AG04449 (cell line): ENCODE results near the gene GBP1.
"Not testable (repeated sequence)": the region's sequence is repeated elsewhere in the genome, so short reads cannot be mapped to it uniquely, and the experiment has no call there.

Experiments used
- CTCF ChIA-PET: fragments of 350-600 bp; formaldehyde crosslinking; extraction: SDS; loops from one replicate; lab custom pipeline; 2021; ENCODE audit warnings: antibody characterized with exemption; lab: Yijun Ruan, JAX
- POLR2A ChIA-PET: fragments of 400-600, 350-600 bp; formaldehyde crosslinking; extraction: SDS; loops from one replicate; lab custom pipeline; 2020; ENCODE audit warnings: antibody characterized with exemption, inconsistent platforms; lab: Yijun Ruan, JAX
- DNase-seq: peaks from one replicate; pipeline ENCODE4 v3.0.0-alpha.2; 2010; ENCODE audit warnings: low read depth, low spot score
- H3K4me3 ChIP-seq: 2 replicates; pipeline ENCODE4 v1.5.1; 2011; ENCODE audit warnings: low read depth, mild to moderate bottlenecking, control low read depth, low read length
- CTCF ChIP-seq: IDR thresholded peaks from one replicate; pipeline ENCODE4 v1.5.1; 2011; ENCODE audit warnings: mild to moderate bottlenecking, moderate library complexity, low read length, control low read depth, inconsistent platforms; ENCODE audit not compliant: insufficient read depth; ENCODE audit errors: missing control alignments

The GBP1 gene

GRCh38 chr1:89041119-89041641 is 23.8 kb downstream of the GBP1 start:
- TF ChIP-seq CTCF = no peak
- ChIA-PET CTCF (interaction anchor here (1.2 to 1.8 kb wide), 2 partner anchors 56 to 57 kb away, joined by 3 to 4 read pairs; no protein-coding TSS in a partner anchor), POLR2A (interaction anchor here (1.1 kb wide), 1 partner anchor 19 kb away, joined by 5 read pairs; no protein-coding TSS in a partner anchor)
- no peak overlapping the region for H3K4me3 ChIP-seq
- DNase-seq = peak; percentile 41

- POLR2A ChIA-PET = no interaction called here
- CTCF ChIA-PET = interaction anchor here (1.8 kb wide), 1 partner anchor 55 kb away, joined by 4 read pairs; no protein-coding TSS in a partner anchor
- DNase-seq = no peak
- TF ChIP-seq CTCF = no peak
- H3K4me3 ChIP-seq = no peak overlapping the region
Measured at GRCh38 chr1:89040315-89040626, 24.7 kb downstream of the GBP1 start.

GRCh38 chr1:89037186-89037585 is 27.8 kb downstream of the GBP1 start:
- ChIA-PET CTCF (no interaction called here), POLR2A (no interaction called here)
- no peak overlapping the region for H3K4me3 ChIP-seq
- TF ChIP-seq CTCF = no peak
- DNase-seq = no peak

- POLR2A ChIA-PET = no interaction called here
- DNase-seq = no peak
- CTCF ChIA-PET = interaction anchor here (1.1 kb wide), 1 partner anchor 54 kb away, joined by 4 read pairs; no protein-coding TSS in a partner anchor
- TF ChIP-seq CTCF = no peak
- no peak overlapping the region for H3K4me3 ChIP-seq
Measured at GRCh38 chr1:89035080-89035479, 29.9 kb downstream of the GBP1 start.

- CTCF ChIA-PET = interaction anchor here (1.0 to 1.1 kb wide), 2 partner anchors 12 to 53 kb away, joined by 3 to 4 read pairs; no protein-coding TSS in a partner anchor
- DNase-seq, H3K4me3 ChIP-seq, POLR2A ChIA-PET: not testable (repeated sequence)
Measured at GRCh38 chr1:89034004-89034403, 31.0 kb downstream of the GBP1 start.

- DNase-seq, CTCF ChIA-PET, POLR2A ChIA-PET, H3K4me3 ChIP-seq: not testable (repeated sequence)
Measured at GRCh38 chr1:89029051-89029450, 36.0 kb downstream of the GBP1 start.

GRCh38 chr1:89025928-89026327 is 39.1 kb downstream of the GBP1 start:
- POLR2A ChIA-PET = no interaction called here
- DNase-seq = no peak
- CTCF ChIA-PET = no interaction called here
- no peak overlapping the region for H3K4me3 ChIP-seq
- TF ChIP-seq CTCF = no peak
